Progenitor cell of endocrine pancreas (in vitro differentiated cells): ENCODE measurements around the gene CFAP57. TPM values are rescaled to one million over a fixed set of nuclear protein-coding genes. Genes with fewer than 3 reads are reported as not detected.

Experiments used
- DNase-seq: peaks from one replicate; pipeline ENCODE4 v3.0.0; 2021; ENCODE audit warnings: low spot score; ENCODE audit not compliant: unreplicated experiment
- H3K27ac Mint-ChIP-seq: 2 replicates; pipeline ENCODE4 v1.8.0; 2021; ENCODE audit warnings: mild to moderate bottlenecking, moderate library complexity, mixed read lengths
- H3K27me3 Mint-ChIP-seq: 2 replicates; pipeline ENCODE4 v1.8.0; 2021; ENCODE audit warnings: mixed read lengths
- H3K36me3 Mint-ChIP-seq: 2 replicates; pipeline ENCODE4 v1.8.0; 2022; ENCODE audit warnings: mixed read lengths; ENCODE audit not compliant: insufficient read depth
- H3K4me1 Mint-ChIP-seq: 2 replicates; pipeline ENCODE4 v1.8.0; 2021; ENCODE audit warnings: low read depth, mixed read lengths
- H3K4me3 Mint-ChIP-seq: 2 replicates; pipeline ENCODE4 v1.8.0; 2021; ENCODE audit warnings: low read depth, mild to moderate bottlenecking, moderate library complexity, mixed read lengths
- H3K9me3 Mint-ChIP-seq: 2 replicates; pipeline ENCODE4 v1.8.0; 2021; ENCODE audit warnings: low read depth, mixed read lengths
- CTCF ChIP-seq: fragments of 200-600 bp; sonication (generic); IDR thresholded peaks from one replicate; pipeline ENCODE4 v1.5.0; 2021; ENCODE audit warnings: antibody characterized with exemption, mild to moderate bottlenecking; ENCODE audit not compliant: unreplicated experiment
- total RNA-seq: library from RNA; stranded (reverse); gene quantifications from 2 replicates; pipeline ENCODE4 v1.2.1, GENCODE V29; 2021

The CFAP57 gene
- total RNA-seq, 1 donor from 2014 or later = 2.2 TPM

GRCh38 chr1:43152866-43153265, 19.3 kb upstream of the CFAP57 start:
- no peak for TF ChIP-seq CTCF
- Mint-ChIP-seq H3K27ac (no peak overlapping the region), H3K4me1 (peaks cover 4% of the 10 kb centered on the region), H3K36me3 (no peaks in the 10 kb centered on the region), H3K9me3 (no peaks in the 10 kb centered on the region), H3K4me3 (no peak overlapping the region), H3K27me3 (peaks cover 12% of the 10 kb centered on the region)
- no peak for DNase-seq

GRCh38 chr1:43153443-43153842, 18.7 kb upstream of the CFAP57 start:
- Mint-ChIP-seq H3K27ac (no peak overlapping the region), H3K27me3 (peaks cover 12% of the 10 kb centered on the region), H3K9me3 (no peaks in the 10 kb centered on the region), H3K4me1 (peaks cover 3% of the 10 kb centered on the region), H3K4me3 (no peak overlapping the region), H3K36me3 (no peaks in the 10 kb centered on the region)
- no peak for TF ChIP-seq CTCF
- no peak for DNase-seq

GRCh38 chr1:43156026-43156425, 16.1 kb upstream of the CFAP57 start:
- H3K4me3 Mint-ChIP-seq = no peak overlapping the region
- no peak for TF ChIP-seq CTCF
- no peak overlapping the region for H3K27ac Mint-ChIP-seq
- H3K9me3 Mint-ChIP-seq = no peaks in the 10 kb centered on the region
- no peaks in the 10 kb centered on the region for H3K36me3 Mint-ChIP-seq
- DNase-seq = no peak
- H3K4me1 Mint-ChIP-seq = no peaks in the 10 kb centered on the region
- H3K27me3 Mint-ChIP-seq = no peaks in the 10 kb centered on the region

GRCh38 chr1:43165162-43165561, 7.0 kb upstream of the CFAP57 start:
- no peak for DNase-seq
- no peaks in the 10 kb centered on the region for H3K27me3 Mint-ChIP-seq
- peaks cover 23% of the 10 kb centered on the region for H3K36me3 Mint-ChIP-seq
- no peaks in the 10 kb centered on the region for H3K9me3 Mint-ChIP-seq
- no peak overlapping the region for H3K27ac Mint-ChIP-seq
- H3K4me3 Mint-ChIP-seq = no peak overlapping the region
- H3K4me1 Mint-ChIP-seq = no peaks in the 10 kb centered on the region
- no peak for TF ChIP-seq CTCF

- DNase-seq = no peak
- TF ChIP-seq CTCF = no peak
- Mint-ChIP-seq H3K27me3 (no peaks in the 10 kb centered on the region), H3K9me3 (no peaks in the 10 kb centered on the region), H3K27ac (no peak overlapping the region), H3K36me3 (peaks cover 23% of the 10 kb centered on the region), H3K4me1 (peaks cover 1% of the 10 kb centered on the region), H3K4me3 (no peak overlapping the region)
Observed at GRCh38 chr1:43165765-43166164, 6.4 kb upstream of the CFAP57 start.
